HG02981 (cell line): ENCODE measurements around the gene AFF1.
A peak's percentile ranks its signal among the peaks of the same experiment; 100 is the strongest.
"Not testable (repeated sequence)": the region's sequence is repeated elsewhere in the genome, so short reads cannot be mapped to it uniquely, and the experiment has no call there.

Source experiments
- ATAC-seq: cut with Tn5 transposase; IDR thresholded peaks from one replicate; pipeline ENCODE4 v1.9.1; 2021; ENCODE audit warnings: mild to moderate bottlenecking, moderate library complexity; ENCODE audit not compliant: unreplicated experiment

The AFF1 gene

DNA sequence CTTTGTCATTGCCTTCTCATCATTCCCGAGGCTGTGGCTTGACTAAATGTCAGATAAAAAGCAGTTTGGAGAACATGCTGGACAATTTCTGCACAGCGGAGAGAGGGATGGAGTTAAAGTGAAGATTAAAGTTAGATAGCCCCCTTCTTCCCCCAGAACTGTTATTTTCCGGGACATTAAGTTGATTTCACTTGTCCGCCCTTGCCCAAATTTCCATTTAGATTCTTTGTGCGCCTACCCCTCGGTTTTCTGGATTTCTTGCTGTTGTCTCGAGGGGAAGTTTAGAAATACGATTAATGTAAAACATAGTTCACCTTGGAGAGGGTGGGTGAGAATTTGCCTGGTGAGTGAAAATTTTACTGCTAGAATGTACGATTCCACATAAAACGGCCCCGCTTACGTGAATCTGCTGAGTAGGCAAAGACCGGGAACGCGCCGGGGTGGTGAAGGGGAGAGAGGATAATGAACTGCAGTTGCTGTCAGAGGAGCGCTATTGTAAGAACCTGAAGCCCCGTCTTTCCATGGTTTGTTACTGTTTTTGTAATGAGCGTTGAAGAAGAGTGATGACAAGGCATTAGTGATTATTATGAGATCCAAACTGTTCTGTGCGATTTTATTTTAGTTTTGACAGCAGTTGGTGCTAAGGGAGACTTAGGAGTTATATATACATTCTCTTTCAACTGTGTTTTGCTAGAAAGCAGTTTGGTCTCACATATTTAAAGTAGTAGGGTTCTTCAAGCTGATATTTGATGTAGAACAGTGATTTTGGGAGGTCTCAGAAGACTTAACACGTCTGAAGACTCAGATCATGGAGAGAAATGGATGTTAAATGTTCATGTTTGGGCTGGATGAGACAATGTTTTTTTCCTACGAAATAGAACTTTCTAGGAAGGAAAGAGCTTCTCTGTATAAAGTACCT, 73.0 kb downstream of the AFF1 start:
- no peak for ATAC-seq

DNA sequence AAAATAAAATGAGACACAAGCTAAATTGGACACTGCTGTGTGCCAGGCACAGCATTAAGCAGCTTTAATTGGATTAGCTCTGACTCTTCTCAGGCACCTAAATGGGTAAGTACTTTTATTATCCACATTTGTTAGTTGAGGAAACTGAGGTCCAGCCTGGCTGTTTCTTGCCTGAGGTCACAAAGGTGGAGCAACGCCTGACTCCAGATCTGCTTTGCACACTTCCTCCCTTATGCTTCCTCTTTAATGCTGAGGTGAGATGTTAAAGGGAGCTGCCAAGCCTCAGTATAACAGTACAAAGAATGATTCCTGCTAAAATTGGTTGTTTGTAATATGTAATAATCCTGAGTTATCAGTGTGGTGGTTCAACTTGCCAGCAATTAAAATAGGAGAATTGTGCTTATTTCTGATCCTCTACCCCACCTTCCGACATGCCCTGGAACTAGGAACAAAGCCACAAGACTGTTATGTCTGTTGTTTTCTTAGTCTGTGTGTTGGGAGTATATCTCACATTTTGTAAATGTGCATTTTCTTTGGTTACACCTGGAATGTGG, 74.4 kb downstream of the AFF1 start:
- ATAC-seq, result no peak

GRCh38 chr4:87010192-87010591, 75.4 kb downstream of the AFF1 start:
- no peak for ATAC-seq

GRCh38 chr4:87011340-87012034, 76.7 kb downstream of the AFF1 start:
- ATAC-seq, result no peak

- ATAC-seq, result peak; percentile 71
These were observed 77.6 kb downstream of the AFF1 start for GRCh38 chr4:87012265-87012953.

- ATAC-seq, result not testable (repeated sequence)
These were observed 78.1 kb downstream of the AFF1 start for GRCh38 chr4:87012954-87013308.

DNA sequence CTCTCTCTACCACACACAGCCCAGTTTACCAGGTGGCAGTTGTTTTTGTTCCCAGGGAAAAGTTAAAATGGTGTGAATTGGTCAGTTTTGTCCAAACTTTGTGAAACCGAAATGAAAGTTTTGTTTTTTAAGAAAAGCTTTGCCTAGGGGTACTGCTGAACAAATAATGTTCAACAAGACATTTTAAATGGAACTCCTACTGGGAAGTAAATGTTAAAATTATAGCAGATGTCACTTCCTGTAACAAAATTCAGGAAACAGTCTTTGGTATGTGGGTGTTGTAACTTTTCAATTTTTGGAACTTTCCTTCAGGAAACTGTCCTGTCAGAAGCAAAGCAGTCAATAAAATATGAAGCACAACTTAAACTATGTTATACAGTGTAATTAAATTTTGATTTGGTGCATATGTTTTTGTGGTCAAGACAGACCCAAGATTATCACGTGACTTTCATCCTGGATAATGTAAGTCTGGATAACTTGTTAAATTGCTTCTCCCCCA, 79.5 kb downstream of the AFF1 start:
- no peak for ATAC-seq

DNA sequence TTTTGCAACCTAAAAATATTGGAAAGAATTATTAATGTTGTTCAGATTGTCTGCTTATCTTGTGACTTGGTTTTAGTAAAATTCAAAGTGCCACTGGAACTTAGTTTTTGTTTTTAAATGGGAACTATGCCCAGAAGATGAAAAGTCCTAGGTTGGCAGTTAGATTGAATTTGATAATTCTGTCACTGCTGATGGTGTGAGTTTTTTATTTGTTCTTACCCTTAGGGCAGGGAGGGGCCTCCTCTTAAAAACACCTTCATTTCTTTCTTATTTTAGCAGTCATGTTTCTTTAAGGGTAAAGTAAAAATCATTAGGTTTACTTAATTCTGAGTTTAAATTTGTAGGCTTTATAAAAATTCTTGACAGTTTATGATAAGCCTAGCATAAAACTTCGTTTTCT, 80.6 kb downstream of the AFF1 start:
- ATAC-seq, result no peak

DNA sequence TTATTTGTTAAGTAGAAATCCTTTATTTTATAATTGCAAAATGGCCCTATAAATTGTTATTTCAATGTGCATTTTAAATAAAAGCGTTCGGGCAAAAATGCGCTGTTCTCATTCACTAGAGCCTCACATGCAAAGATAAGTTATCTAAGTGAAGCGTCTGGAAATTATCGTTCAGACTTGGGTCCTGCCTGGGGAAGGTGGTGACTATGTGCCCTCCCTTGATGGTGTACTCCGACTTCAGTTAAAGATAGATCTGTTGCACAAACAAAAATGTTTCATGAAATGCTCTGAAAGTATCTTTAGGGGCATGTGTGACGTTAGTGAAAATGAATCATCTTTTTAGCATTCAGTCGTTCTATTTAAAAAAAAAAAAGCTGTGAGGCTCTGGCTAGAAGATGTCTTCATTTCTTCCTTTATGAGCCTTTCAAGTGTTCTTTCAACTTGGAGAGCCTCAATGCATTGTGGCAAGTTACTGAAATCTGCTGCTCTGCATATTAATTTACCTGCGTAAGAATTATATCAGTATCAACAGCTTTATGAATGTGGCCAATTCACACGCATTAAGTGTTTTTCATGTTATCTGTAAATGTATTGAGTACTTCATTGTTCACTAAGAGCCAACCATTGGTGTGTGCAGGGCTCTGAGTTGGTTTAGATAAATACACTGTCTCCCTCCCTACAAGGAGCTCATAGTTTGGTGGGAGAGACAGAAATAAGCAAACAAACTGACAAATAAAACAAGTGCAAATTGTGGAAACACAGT, 83.0 kb downstream of the AFF1 start:
- no peak for ATAC-seq

- ATAC-seq, result no peak
These were observed 83.9 kb downstream of the AFF1 start for GRCh38 chr4:87018753-87019152.

DNA sequence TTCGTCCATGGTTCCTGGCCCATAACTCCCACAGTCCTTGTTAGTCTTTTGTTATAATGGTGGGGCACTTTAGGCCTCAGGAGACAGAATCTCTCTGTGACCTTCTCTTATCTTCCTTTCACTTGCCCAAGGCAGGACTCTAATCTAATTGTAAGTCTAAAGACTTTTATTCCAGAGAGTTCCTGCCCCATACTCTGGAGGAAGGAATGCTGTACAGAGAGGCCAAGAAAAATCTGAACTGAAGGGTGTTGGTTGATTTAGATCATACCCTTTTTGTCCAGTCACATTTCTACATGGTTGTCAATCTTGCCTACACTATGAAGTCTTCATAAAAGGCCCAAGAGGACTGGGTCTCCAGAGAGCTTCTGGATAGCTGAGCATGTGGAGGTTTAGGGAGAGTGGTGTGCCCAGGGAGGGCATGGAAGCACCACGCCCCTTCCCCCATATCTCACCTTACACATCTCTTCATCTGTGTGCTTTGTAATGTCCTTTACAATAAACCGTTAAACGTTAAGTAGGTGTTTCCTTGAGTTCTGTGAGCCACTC, 84.5 kb downstream of the AFF1 start:
- ATAC-seq, result no peak

DNA sequence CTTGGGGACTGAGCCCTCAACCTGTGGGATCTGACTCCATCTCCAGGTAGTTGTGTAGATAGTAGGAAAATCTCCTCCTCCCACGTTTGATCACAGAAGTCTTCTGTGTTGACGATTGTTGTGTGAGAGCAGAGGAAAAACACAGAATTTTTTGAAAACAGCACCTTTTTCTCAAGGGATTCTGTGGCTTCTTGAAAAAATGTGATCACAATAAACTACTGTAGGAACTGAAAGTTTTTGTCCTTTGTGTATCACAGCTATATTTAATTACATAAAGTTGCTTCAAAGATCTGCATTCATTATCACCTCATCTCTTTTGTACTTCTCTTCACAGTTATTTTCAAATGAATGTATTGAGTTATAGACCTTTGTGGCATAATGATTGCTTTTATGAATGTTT, 85.1 kb downstream of the AFF1 start:
- no peak for ATAC-seq

GRCh38 chr4:87024201-87024600, 89.4 kb downstream of the AFF1 start:
- ATAC-seq, result no peak

- ATAC-seq, result no peak
These were observed 90.3 kb downstream of the AFF1 start for GRCh38 chr4:87025023-87025613.

- peak; percentile 82 for ATAC-seq
These were observed 90.8 kb downstream of the AFF1 start for GRCh38 chr4:87025614-87026041.

GRCh38 chr4:87026800-87027495, 92.1 kb downstream of the AFF1 start:
- peak; percentile 69 for ATAC-seq

DNA sequence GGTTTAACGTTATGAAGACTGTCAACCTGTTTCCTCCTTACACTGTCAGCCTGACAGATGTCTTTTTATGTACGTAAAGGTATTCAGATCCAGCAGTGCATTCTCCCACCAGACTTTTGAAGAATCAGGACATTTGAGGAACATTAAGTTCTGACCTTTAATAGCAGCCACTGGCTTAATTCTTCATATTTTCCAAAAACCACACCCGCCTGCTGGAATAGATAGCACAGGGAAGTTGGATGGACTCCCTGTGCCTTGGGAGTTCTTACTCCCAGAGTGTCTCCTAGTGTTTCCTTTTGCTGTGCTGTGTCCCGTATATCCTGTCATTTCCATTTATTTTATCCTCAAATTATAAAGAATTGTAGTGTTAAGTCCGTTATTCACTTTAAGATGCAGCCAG, 94.5 kb downstream of the AFF1 start:
- ATAC-seq, result no peak

DNA sequence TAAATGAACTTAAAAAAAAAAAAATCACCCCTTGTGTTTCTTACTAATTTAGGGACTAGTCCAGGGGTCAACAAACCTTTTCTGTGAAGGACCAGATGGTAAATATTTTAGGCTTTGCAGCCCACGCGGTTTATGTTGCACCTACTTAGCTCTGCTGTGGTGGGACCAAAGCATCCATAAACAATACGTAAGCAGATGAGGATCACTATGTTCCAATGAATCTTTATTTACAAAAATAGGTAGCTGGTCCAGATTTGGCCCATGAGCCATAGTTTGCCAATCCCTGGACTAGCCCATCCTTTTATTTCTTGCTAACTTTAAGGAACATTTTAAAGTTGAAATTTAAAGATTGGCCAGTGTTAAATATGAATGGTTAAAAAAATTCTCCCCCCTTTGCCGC, 95.3 kb downstream of the AFF1 start:
- no peak for ATAC-seq

GRCh38 chr4:87030755-87031441, 96.1 kb downstream of the AFF1 start:
- ATAC-seq, result no peak
